ENCODE data around the gene VWC2L.

Gene VWC2L

GRCh38 chr2:214410918-214411554, at the start of gene VWC2L:
VWC2L (plus strand) TSS chr2:214411054; CDS start chr2:214414194, 3,140 bp downstream.
- DNase-seq = no peak

GRCh38 chr2:214361116-214361515, 49.7 kb upstream of the VWC2L start:
- DNase-seq = no peak

- no peak for DNase-seq
These were observed 45.3 kb upstream of the VWC2L start for GRCh38 chr2:214365549-214365948.

GRCh38 chr2:214367171-214367570, 43.7 kb upstream of the VWC2L start:
- DNase-seq = no peak

- no peak for DNase-seq
These were observed 34.1 kb upstream of the VWC2L start for GRCh38 chr2:214376618-214377285.

- no peak for DNase-seq
These were observed 33.6 kb upstream of the VWC2L start for GRCh38 chr2:214377286-214377624.

- no peak for DNase-seq
These were observed 32.3 kb upstream of the VWC2L start for GRCh38 chr2:214378455-214379103.

GRCh38 chr2:214379227-214379626, 31.6 kb upstream of the VWC2L start:
- no peak for DNase-seq

- DNase-seq = no peak
These were observed 30.2 kb upstream of the VWC2L start for GRCh38 chr2:214380681-214381080.

GRCh38 chr2:214382229-214382628, 28.6 kb upstream of the VWC2L start:
- DNase-seq = no peak

GRCh38 chr2:214386720-214387119, 24.1 kb upstream of the VWC2L start:
- DNase-seq = no peak

- no peak for DNase-seq
These were observed 21.5 kb upstream of the VWC2L start for GRCh38 chr2:214389334-214389733.

GRCh38 chr2:214393796-214394195, 17.1 kb upstream of the VWC2L start:
- DNase-seq = no peak

GRCh38 chr2:214395040-214395439, 15.8 kb upstream of the VWC2L start:
- no peak for DNase-seq

- no peak for DNase-seq
These were observed 9.3 kb upstream of the VWC2L start for GRCh38 chr2:214401580-214401979.

GRCh38 chr2:214410128-214410775, 602 bp upstream of the VWC2L start:
- DNase-seq = no peak

- no peak for DNase-seq
These were observed 1.8 kb downstream of the VWC2L start for GRCh38 chr2:214412679-214413078.

- DNase-seq = no peak
These were observed 25.6 kb downstream of the VWC2L start for GRCh38 chr2:214436470-214436869.

- DNase-seq = no peak
These were observed 39.5 kb downstream of the VWC2L start for GRCh38 chr2:214450118-214450894.

GRCh38 chr2:214451516-214452275, 40.8 kb downstream of the VWC2L start:
- DNase-seq = no peak

- no peak for DNase-seq
These were observed 54.7 kb downstream of the VWC2L start for GRCh38 chr2:214465363-214466146.

All from NCI-H1436 (cell line).